HEK293T (cell line): ENCODE data around the gene MGAT4C.

Experiments used
- BHLHE40 ChIP-seq: fragments of 450-650 bp; IDR thresholded peaks from 2 replicates; pipeline ENCODE4 v1.6.1; 2016; ENCODE audit warnings: mild to moderate bottlenecking, moderate library complexity, borderline replicate concordance
- CTBP1 ChIP-seq: fragments of 450-650 bp; IDR thresholded peaks from 2 replicates; pipeline ENCODE4 v1.6.1; 2016; ENCODE audit warnings: borderline replicate concordance
- FOXA1 ChIP-seq: fragments of 450-650 bp; IDR thresholded peaks from 2 replicates; pipeline ENCODE4 v1.6.1; 2016; ENCODE audit warnings: mild to moderate bottlenecking
- FOXK2 ChIP-seq: fragments of 450-650 bp; IDR thresholded peaks from 2 replicates; pipeline ENCODE4 v1.6.1; 2016; ENCODE audit warnings: mild to moderate bottlenecking
- FOXM1 ChIP-seq: fragments of 450-650 bp; IDR thresholded peaks from 2 replicates; pipeline ENCODE4 v1.6.1; 2017; ENCODE audit warnings: mild to moderate bottlenecking, borderline replicate concordance
- HDGF ChIP-seq: fragments of 450-650 bp; IDR thresholded peaks from 2 replicates; pipeline ENCODE4 v1.6.1; 2017; ENCODE audit warnings: antibody characterized with exemption, borderline replicate concordance
- LEF1 ChIP-seq: fragments of 450-650 bp; IDR thresholded peaks from 2 replicates; pipeline ENCODE4 v1.6.1; 2017; ENCODE audit warnings: mild to moderate bottlenecking, borderline replicate concordance
- PKNOX1 ChIP-seq: fragments of 450-650 bp; IDR thresholded peaks from 2 replicates; pipeline ENCODE4 v1.6.1; 2016
- SUZ12 ChIP-seq: fragments of 450-650 bp; IDR thresholded peaks from 2 replicates; pipeline ENCODE4 v1.6.1; 2016; ENCODE audit warnings: mild to moderate bottlenecking

DNA sequence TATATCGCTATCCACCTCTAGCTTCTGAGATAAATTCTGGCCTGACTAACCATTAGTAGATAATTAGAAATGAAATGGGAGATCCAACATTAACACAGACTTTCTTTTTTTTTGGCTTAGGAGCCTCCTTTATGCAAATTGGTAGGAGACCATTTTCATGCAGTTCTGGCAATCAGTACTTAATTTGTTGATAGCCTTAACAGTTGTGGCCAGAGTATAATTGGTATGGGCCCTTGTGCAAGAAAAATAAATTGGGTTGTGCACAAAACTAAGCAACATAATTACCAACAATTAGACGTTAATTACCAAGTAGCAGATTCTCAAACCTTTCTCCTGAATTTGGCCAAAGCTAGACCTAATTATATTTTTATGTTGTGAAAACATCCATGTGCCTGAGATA lies 111.0 kb downstream of the MGAT4C start:
- TF ChIP-seq BHLHE40 (no peak), SUZ12 (no peak), PKNOX1 (no peak), LEF1 (no peak), HDGF (no peak), FOXK2 (no peak), FOXM1 (no peak), CTBP1 (no peak), FOXA1 (no peak)
